Memory B cell (primary cell): ENCODE results near the gene MAML1.

Experiments used
- ATAC-seq: fragments of 150-1000 bp; cut with Tn5 transposase; 2 replicates; pipeline ENCODE4 v1.10.0; 2021; ENCODE audit warnings: low read depth, mild to moderate bottlenecking, moderate library complexity
- DNase-seq, 2 donors: peaks; one replicate each; pipeline ENCODE4 v3.0.0; 2022; ENCODE audit warnings: low spot score in 2 of 2
- H3K27ac Mint-ChIP-seq: one replicate; pipeline ENCODE4 v1.8.0; 2022; ENCODE audit warnings: mild to moderate bottlenecking, moderate library complexity, mixed read lengths
- H3K27me3 Mint-ChIP-seq: one replicate; pipeline ENCODE4 v1.8.0; 2022; ENCODE audit warnings: mixed read lengths
- H3K36me3 Mint-ChIP-seq: one replicate; pipeline ENCODE4 v1.8.0; 2022; ENCODE audit warnings: mild to moderate bottlenecking, mixed read lengths
- H3K4me1 Mint-ChIP-seq: one replicate; pipeline ENCODE4 v1.8.0; 2022; ENCODE audit warnings: mixed read lengths
- H3K4me3 Mint-ChIP-seq: one replicate; pipeline ENCODE4 v1.8.0; 2022; ENCODE audit warnings: mild to moderate bottlenecking, moderate library complexity, mixed read lengths
- H3K9me3 Mint-ChIP-seq: one replicate; pipeline ENCODE4 v1.8.0; 2022; ENCODE audit warnings: mixed read lengths

The MAML1 gene

GRCh38 chr5:179767496-179768100 is 35.0 kb downstream of the MAML1 start:
- Mint-ChIP-seq H3K27me3 (no peaks in the 10 kb centered on the region), H3K36me3 (peaks cover 22% of the 10 kb centered on the region), H3K9me3 (no peaks in the 10 kb centered on the region), H3K4me1 (peaks cover 11% of the 10 kb centered on the region), H3K4me3 (no peak overlapping the region), H3K27ac (no peak overlapping the region)
- ATAC-seq (no peak), DNase-seq (no peak)

GRCh38 chr5:179768326-179769085 is 35.9 kb downstream of the MAML1 start:
- H3K27me3 Mint-ChIP-seq, result no peaks in the 10 kb centered on the region
- no peak for DNase-seq
- H3K27ac Mint-ChIP-seq, result no peak overlapping the region
- no peak for ATAC-seq
- no peaks in the 10 kb centered on the region for H3K9me3 Mint-ChIP-seq
- H3K4me3 Mint-ChIP-seq, result no peak overlapping the region
- H3K4me1 Mint-ChIP-seq, result peaks cover 5% of the 10 kb centered on the region
- H3K36me3 Mint-ChIP-seq, result peaks cover 29% of the 10 kb centered on the region

GRCh38 chr5:179769271-179769670 is 36.6 kb downstream of the MAML1 start:
- no peak for DNase-seq
- H3K36me3 Mint-ChIP-seq, result peaks cover 35% of the 10 kb centered on the region
- ATAC-seq, result no peak
- H3K27me3 Mint-ChIP-seq, result no peaks in the 10 kb centered on the region
- no peak overlapping the region for H3K4me3 Mint-ChIP-seq
- H3K4me1 Mint-ChIP-seq, result no peaks in the 10 kb centered on the region
- no peaks in the 10 kb centered on the region for H3K9me3 Mint-ChIP-seq
- no peak overlapping the region for H3K27ac Mint-ChIP-seq

GRCh38 chr5:179769796-179770195 is 37.2 kb downstream of the MAML1 start:
- Mint-ChIP-seq H3K36me3 (peaks cover 37% of the 10 kb centered on the region), H3K27me3 (no peaks in the 10 kb centered on the region), H3K4me1 (no peaks in the 10 kb centered on the region), H3K4me3 (no peak overlapping the region), H3K27ac (no peak overlapping the region), H3K9me3 (no peaks in the 10 kb centered on the region)
- DNase-seq (no peak), ATAC-seq (no peak)

- Mint-ChIP-seq H3K4me3 (no peak overlapping the region), H3K27me3 (no peaks in the 10 kb centered on the region), H3K27ac (no peak overlapping the region), H3K36me3 (peaks cover 39% of the 10 kb centered on the region), H3K4me1 (no peaks in the 10 kb centered on the region), H3K9me3 (no peaks in the 10 kb centered on the region)
- DNase-seq (no peak), ATAC-seq (no peak)
These were observed 38.8 kb downstream of the MAML1 start for GRCh38 chr5:179771311-179771895.

- Mint-ChIP-seq H3K9me3 (no peaks in the 10 kb centered on the region), H3K27ac (no peak overlapping the region), H3K27me3 (no peaks in the 10 kb centered on the region), H3K4me1 (no peaks in the 10 kb centered on the region), H3K36me3 (peaks cover 40% of the 10 kb centered on the region), H3K4me3 (no peak overlapping the region)
- DNase-seq (no peak), ATAC-seq (no peak)
These were observed 39.7 kb downstream of the MAML1 start for GRCh38 chr5:179772351-179772750.

- peak overlapping the region; percentile 28 for H3K27ac Mint-ChIP-seq
- ATAC-seq (no peak), DNase-seq (no peak)
- H3K36me3 Mint-ChIP-seq, result peaks cover 47% of the 10 kb centered on the region
- no peaks in the 10 kb centered on the region for H3K27me3 Mint-ChIP-seq
- H3K4me3 Mint-ChIP-seq, result no peak overlapping the region
- H3K9me3 Mint-ChIP-seq, result no peaks in the 10 kb centered on the region
- H3K4me1 Mint-ChIP-seq, result no peaks in the 10 kb centered on the region
These were observed 41.0 kb downstream of the MAML1 start for GRCh38 chr5:179773686-179774040.

GRCh38 chr5:179774442-179774841 is 41.8 kb downstream of the MAML1 start:
- no peak overlapping the region for H3K4me3 Mint-ChIP-seq
- DNase-seq, result no peak
- H3K4me1 Mint-ChIP-seq, result no peaks in the 10 kb centered on the region
- H3K9me3 Mint-ChIP-seq, result no peaks in the 10 kb centered on the region
- H3K27ac Mint-ChIP-seq, result no peak overlapping the region
- H3K36me3 Mint-ChIP-seq, result peaks cover 42% of the 10 kb centered on the region
- ATAC-seq, result no peak
- H3K27me3 Mint-ChIP-seq, result no peaks in the 10 kb centered on the region

GRCh38 chr5:179776411-179776938 is 43.9 kb downstream of the MAML1 start:
- H3K4me3 Mint-ChIP-seq, result no peak overlapping the region
- DNase-seq, result no peak

GRCh38 chr5:179777456-179777855 is 44.8 kb downstream of the MAML1 start:
- Mint-ChIP-seq H3K27me3 (no peaks in the 10 kb centered on the region), H3K27ac (no peak overlapping the region), H3K36me3 (peaks cover 36% of the 10 kb centered on the region), H3K4me1 (no peaks in the 10 kb centered on the region), H3K9me3 (no peaks in the 10 kb centered on the region), H3K4me3 (no peak overlapping the region)
- no peak for DNase-seq
- no peak for ATAC-seq

More at GRCh38 chr5:179776411-179776938, 43.9 kb downstream of the MAML1 start:
- Mint-ChIP-seq H3K36me3 (peaks cover 41% of the 10 kb centered on the region), H3K9me3 (no peaks in the 10 kb centered on the region), H3K27me3 (no peaks in the 10 kb centered on the region), H3K4me1 (no peaks in the 10 kb centered on the region), H3K27ac (no peak overlapping the region)
- ATAC-seq, result no peak

GRCh38 chr5:179777909-179778308 is 45.3 kb downstream of the MAML1 start:
- H3K9me3 Mint-ChIP-seq, result no peaks in the 10 kb centered on the region
- H3K36me3 Mint-ChIP-seq, result peaks cover 31% of the 10 kb centered on the region
- no peak overlapping the region for H3K4me3 Mint-ChIP-seq
- no peak overlapping the region for H3K27ac Mint-ChIP-seq
- no peaks in the 10 kb centered on the region for H3K4me1 Mint-ChIP-seq
- DNase-seq (no peak), ATAC-seq (no peak)
- no peaks in the 10 kb centered on the region for H3K27me3 Mint-ChIP-seq

- Mint-ChIP-seq H3K27ac (no peak overlapping the region), H3K4me1 (no peaks in the 10 kb centered on the region), H3K9me3 (no peaks in the 10 kb centered on the region), H3K27me3 (no peaks in the 10 kb centered on the region), H3K36me3 (peaks cover 26% of the 10 kb centered on the region), H3K4me3 (no peak overlapping the region)
- no peak for ATAC-seq
- DNase-seq, result no peak
These were observed 46.0 kb downstream of the MAML1 start for GRCh38 chr5:179778591-179778990.

- Mint-ChIP-seq H3K27me3 (no peaks in the 10 kb centered on the region), H3K4me3 (no peak overlapping the region), H3K9me3 (no peaks in the 10 kb centered on the region), H3K36me3 (peaks cover 19% of the 10 kb centered on the region), H3K27ac (no peak overlapping the region), H3K4me1 (no peaks in the 10 kb centered on the region)
- DNase-seq (no peak), ATAC-seq (no peak)
These were observed 47.2 kb downstream of the MAML1 start for GRCh38 chr5:179779826-179780225.

- ATAC-seq (no peak), DNase-seq (no peak)
- Mint-ChIP-seq H3K9me3 (no peaks in the 10 kb centered on the region), H3K27ac (no peak overlapping the region), H3K4me1 (no peaks in the 10 kb centered on the region), H3K36me3 (peaks cover 19% of the 10 kb centered on the region), H3K4me3 (no peak overlapping the region), H3K27me3 (no peaks in the 10 kb centered on the region)
These were observed 47.7 kb downstream of the MAML1 start for GRCh38 chr5:179780362-179780761.
